HCT116 (cell line): ENCODE measurements around the gene ITK. TPM values are rescaled to one million over a fixed set of nuclear protein-coding genes. Genes with fewer than 3 reads are reported as not detected.

Source experiments
- ATAC-seq: fragments of 200-7000 bp; cut with Tn5 transposase; 2 replicates; pipeline ENCODE4 v1.9.1; 2020; ENCODE audit warnings: mild to moderate bottlenecking, moderate library complexity
- BruUV-seq: library from RNA; stranded (reverse); fragments of 400-500 nt; replicated peaks from 2 replicates; lab custom pipeline; 2021; lab: Mats Ljungman, UMichigan
- CTCF ChIA-PET: fragments of 300-600 bp; sonication (Branson Sonifier 250); formaldehyde crosslinking; loops from one replicate; lab custom pipeline; 2021; ENCODE audit warnings: antibody characterized with exemption; lab: Charles Lee
- POLR2A ChIA-PET: fragments of 300-600, 350-600 bp; sonication (Branson Sonifier 250); formaldehyde crosslinking; loops from one replicate; lab custom pipeline; 2021; ENCODE audit warnings: antibody characterized with exemption; lab: Charles Lee
- RAD21 ChIA-PET, 2 experiments: fragments of 300-600 bp; sonication (Branson Sonifier 250); formaldehyde crosslinking; loops; one replicate each; lab custom pipeline; 2023; ENCODE audit warnings: low total read pairs in 2 of 2; ENCODE audit not compliant: uncharacterized antibody in 2 of 2, unreplicated experiment in 2 of 2, low non-redundant PET in 1 of 2; lab: Charles Lee
- DNase-seq: peaks from one replicate; pipeline ENCODE4 v3.0.0-alpha.2; 2010; ENCODE audit warnings: low read depth, low spot score
- H2AFZ ChIP-seq: fragments of 200-600 bp; shearing (Covaris generic), sonication (generic); 2 replicates; pipeline ENCODE4 v1.6.1; 2017; ENCODE audit warnings: low read depth, mixed run types, mixed read lengths, antibody characterized with exemption, low read length; ENCODE audit not compliant: poor library complexity, severe bottlenecking
- H3K27ac ChIP-seq: 2 replicates; pipeline ENCODE4 v1.5.1; 2012; ENCODE audit warnings: low read depth, low read length
- H3K27me3 ChIP-seq: fragments of 200-600 bp; sonication (generic); 2 replicates; pipeline ENCODE4 v1.6.1; 2016; ENCODE audit warnings: mixed run types, low read length, mixed read lengths; ENCODE audit not compliant: insufficient read depth
- H3K36me3 ChIP-seq, 2 experiments: fragments of 200-500 bp in 1 of 2; fragments of 200-600 bp in 1 of 2; sonication (Bioruptor generic) in 1 of 2; sonication (generic) in 1 of 2; 2 replicates each; pipeline versions ENCODE4 v1.5.1 to v1.6.1; 2014 to 2016; ENCODE audit warnings: low read length in 2 of 2, inconsistent platforms in 1 of 2, mixed read lengths in 1 of 2, mixed run types in 1 of 2; ENCODE audit not compliant: insufficient read depth in 2 of 2, control insufficient read depth in 1 of 2
- H3K4me1 ChIP-seq, 2 experiments: fragments of 200-600 bp in 1 of 2; sonication (generic) in 1 of 2; 2 replicates each; pipeline versions ENCODE4 v1.5.1 to v1.6.1; 2012 to 2017; ENCODE audit warnings: low read length in 2 of 2, inconsistent platforms in 1 of 2, mild to moderate bottlenecking in 1 of 2, mixed read lengths in 1 of 2, mixed run types in 1 of 2, moderate library complexity in 1 of 2; ENCODE audit not compliant: insufficient read depth in 2 of 2, control insufficient read depth in 1 of 2
- H3K4me2 ChIP-seq: fragments of 200-600 bp; sonication (generic); 2 replicates; pipeline ENCODE4 v1.6.1; 2017; ENCODE audit warnings: mixed run types, low read length, mixed read lengths
- H3K4me3 ChIP-seq, 2 experiments: fragments of 200-600 bp in 1 of 2; sonication (generic) in 1 of 2; replicated peaks in 1 of 2; 2 replicates each; pipeline ENCODE4 v1.5.1; 2011 to 2016; ENCODE audit warnings: low read length in 2 of 2, control low read depth in 1 of 2, low read depth in 1 of 2, mild to moderate bottlenecking in 1 of 2, mixed read lengths in 1 of 2, mixed run types in 1 of 2
- H3K79me2 ChIP-seq: fragments of 200-600 bp; sonication (generic); 2 replicates; pipeline ENCODE4 v1.6.1; 2017; ENCODE audit warnings: mild to moderate bottlenecking, mixed run types, low read length, moderate library complexity, mixed read lengths; ENCODE audit not compliant: insufficient read depth
- H3K9ac ChIP-seq: fragments of 200-600 bp; sonication (generic); 2 replicates; pipeline ENCODE4 v1.6.1; 2016; ENCODE audit warnings: low read length, mixed read lengths
- H3K9me2 ChIP-seq: fragments of 200-600 bp; sonication (generic), shearing (Covaris generic); 2 replicates; pipeline ENCODE4 v1.6.1; 2017; ENCODE audit warnings: mixed run types, mild to moderate bottlenecking, moderate library complexity; ENCODE audit not compliant: insufficient read depth
- H3K9me3 ChIP-seq, 2 experiments: fragments of 200-500 bp in 1 of 2; fragments of 200-600 bp in 1 of 2; sonication (Bioruptor generic) in 1 of 2; sonication (generic) in 1 of 2; 2 replicates each; pipeline ENCODE4 v1.6.1; 2014 to 2017; ENCODE audit warnings: low read length in 2 of 2, mixed read lengths in 2 of 2, inconsistent platforms in 1 of 2, low read depth in 1 of 2, mild to moderate bottlenecking in 1 of 2, mixed run types in 1 of 2, moderate library complexity in 1 of 2; ENCODE audit not compliant: control insufficient read depth in 1 of 2, insufficient read depth in 1 of 2
- H4K20me1 ChIP-seq: fragments of 200-600 bp; sonication (generic), shearing (Covaris generic); 2 replicates; pipeline ENCODE4 v1.6.1; 2017; ENCODE audit warnings: mixed run types, mild to moderate bottlenecking, moderate library complexity; ENCODE audit not compliant: insufficient read depth
- CBX3 ChIP-seq: IDR thresholded peaks from 2 replicates; pipeline ENCODE4 v1.6.1; 2012; ENCODE audit warnings: low read depth
- CTCF ChIP-seq, 3 experiments: fragments of 200-600 bp in 1 of 3; sonication (generic) in 1 of 3; IDR thresholded peaks in 2 of 3; conservative IDR thresholded peaks in 1 of 3; 2 replicates each; pipeline ENCODE4 v1.5.1; 2012 to 2017; ENCODE audit warnings: low read depth in 2 of 3, low read length in 2 of 3, antibody characterized with exemption in 1 of 3, borderline replicate concordance in 1 of 3, control low read depth in 1 of 3, mild to moderate bottlenecking in 1 of 3, mixed read lengths in 1 of 3, mixed run types in 1 of 3, moderate library complexity in 1 of 3; ENCODE audit not compliant: insufficient read depth in 1 of 3
- EGR1 ChIP-seq: IDR thresholded peaks from 2 replicates; pipeline ENCODE4 v1.6.1; 2012; ENCODE audit warnings: low read depth
- ELF1 ChIP-seq: IDR thresholded peaks from 2 replicates; pipeline ENCODE4 v1.6.1; 2012; ENCODE audit warnings: low read depth, borderline replicate concordance
- EZH2 ChIP-seq: fragments of 200-600 bp; sonication (generic); IDR thresholded peaks from 2 replicates; pipeline ENCODE4 v1.6.1; 2017; ENCODE audit warnings: antibody characterized with exemption, mixed run types
- EZH2phosphoT487 ChIP-seq: fragments of 200-600 bp; IDR thresholded peaks from 2 replicates; pipeline ENCODE4 v1.6.1; 2018; ENCODE audit warnings: antibody characterized with exemption, borderline replicate concordance
- FOSL1 ChIP-seq: IDR thresholded peaks from 2 replicates; pipeline ENCODE4 v1.6.1; 2012; ENCODE audit warnings: low read depth
- POLR2AphosphoS5 ChIP-seq: IDR thresholded peaks from 2 replicates; pipeline ENCODE4 v1.6.1; 2011; ENCODE audit warnings: mild to moderate bottlenecking, low read depth, low read length, moderate library complexity
- RAD21 ChIP-seq: IDR thresholded peaks from 2 replicates; pipeline ENCODE4 v1.6.1; 2012; ENCODE audit warnings: low read depth, mild to moderate bottlenecking
- SIN3A ChIP-seq: IDR thresholded peaks from 2 replicates; pipeline ENCODE4 v1.6.1; 2012; ENCODE audit warnings: low read depth
- SP1 ChIP-seq: IDR thresholded peaks from 2 replicates; pipeline ENCODE4 v1.6.1; 2012; ENCODE audit warnings: low read depth
- SRF ChIP-seq: IDR thresholded peaks from 2 replicates; pipeline ENCODE4 v1.6.1; 2012; ENCODE audit warnings: low read depth
- TCF7L2 ChIP-seq: IDR thresholded peaks from 2 replicates; pipeline ENCODE4 v1.7.0; 2011; ENCODE audit warnings: borderline replicate concordance, inconsistent platforms; ENCODE audit not compliant: insufficient read depth, insufficient read length; ENCODE audit errors: extremely low read depth
- YY1 ChIP-seq: IDR thresholded peaks from 2 replicates; pipeline ENCODE4 v1.6.1; 2011; ENCODE audit warnings: low read length, low read depth, moderate library complexity, mild to moderate bottlenecking; ENCODE audit not compliant: insufficient replicate concordance; ENCODE audit errors: extremely low read depth
- ZFX ChIP-seq: fragments of 450-650 bp; IDR thresholded peaks from 2 replicates; pipeline ENCODE4 v1.6.1; 2017
- ZNF274 ChIP-seq: fragments of 200-500 bp; sonication (Bioruptor generic); IDR thresholded peaks from 2 replicates; pipeline ENCODE4 v1.6.1; 2014; ENCODE audit warnings: mild to moderate bottlenecking, low read depth, low read length, inconsistent platforms
- intact Hi-C: fragments of 100-400 bp; cut with micrococcal nuclease; formaldehyde crosslinking; loops from 2 replicates; pipeline ENCODE4 v1.10.0; 2022
- total RNA-seq: library from RNA; stranded (reverse); gene quantifications from one replicate; pipeline ENCODE4 v1.2.1, GENCODE V29; 2021; ENCODE audit not compliant: unreplicated experiment
- TF ChIP-seq, protein P1 (sequence below): IDR thresholded peaks from 2 replicates; pipeline ENCODE4 v1.6.1; 2011; ENCODE audit warnings: mild to moderate bottlenecking, low read length, moderate library complexity; ENCODE audit not compliant: insufficient replicate concordance; ENCODE audit errors: extremely low read depth
- TF ChIP-seq, protein P2 (sequence below): IDR thresholded peaks from 2 replicates; pipeline ENCODE4 v1.6.1; 2012
- TF ChIP-seq, protein P3 (sequence below): IDR thresholded peaks from 2 replicates; pipeline ENCODE4 v1.6.1; 2012; ENCODE audit warnings: low read depth
- TF ChIP-seq, protein P4 (sequence below): IDR thresholded peaks from 2 replicates; pipeline ENCODE4 v1.6.1; 2012

The ITK gene
- total RNA-seq, 1 experiment from 2014 or later = 0.37 TPM

DNA sequence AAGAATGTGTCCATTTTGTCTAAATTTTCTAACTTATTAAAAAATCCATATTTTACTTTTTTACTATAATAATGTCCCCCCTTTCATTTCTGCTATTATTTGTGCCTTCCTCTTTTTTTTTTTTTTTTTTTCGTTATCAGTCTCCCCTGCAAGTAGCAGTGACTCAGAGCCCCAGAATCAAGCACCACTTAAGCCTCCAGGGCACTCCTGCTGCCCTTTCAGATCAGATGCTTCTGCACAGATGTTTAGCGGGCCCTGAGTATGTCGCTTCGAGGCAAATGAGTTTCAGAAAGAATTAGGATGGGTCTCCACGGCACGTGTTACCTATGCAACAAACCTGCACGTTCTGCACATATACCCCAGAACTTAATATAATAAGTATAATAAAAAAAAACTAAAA is 49.7 kb upstream of the ITK start:
- TF ChIP-seq SRF (no peak), ZNF274 (no peak), RAD21 (no peak), TCF7L2 (no peak), ELF1 (no peak), FOSL1 (no peak), CBX3 (no peak), EGR1 (no peak), EZH2phosphoT487 (no peak), ZFX (no peak), CTCF (IDR thresholded peaks at IDR 0.05 in 2 of 3, conservative IDR thresholded peaks at IDR 0.05 in 1 of 3; ENCODE audit: borderline replicate concordance in 1 of 3, insufficient read depth in 1 of 3, low read depth in 2 of 3, low read length in 2 of 3) (no peak), POLR2AphosphoS5 (no peak), SP1 (no peak), SIN3A (no peak), YY1 (no peak), EZH2 (no peak)
- TF ChIP-seq, protein P1, sequence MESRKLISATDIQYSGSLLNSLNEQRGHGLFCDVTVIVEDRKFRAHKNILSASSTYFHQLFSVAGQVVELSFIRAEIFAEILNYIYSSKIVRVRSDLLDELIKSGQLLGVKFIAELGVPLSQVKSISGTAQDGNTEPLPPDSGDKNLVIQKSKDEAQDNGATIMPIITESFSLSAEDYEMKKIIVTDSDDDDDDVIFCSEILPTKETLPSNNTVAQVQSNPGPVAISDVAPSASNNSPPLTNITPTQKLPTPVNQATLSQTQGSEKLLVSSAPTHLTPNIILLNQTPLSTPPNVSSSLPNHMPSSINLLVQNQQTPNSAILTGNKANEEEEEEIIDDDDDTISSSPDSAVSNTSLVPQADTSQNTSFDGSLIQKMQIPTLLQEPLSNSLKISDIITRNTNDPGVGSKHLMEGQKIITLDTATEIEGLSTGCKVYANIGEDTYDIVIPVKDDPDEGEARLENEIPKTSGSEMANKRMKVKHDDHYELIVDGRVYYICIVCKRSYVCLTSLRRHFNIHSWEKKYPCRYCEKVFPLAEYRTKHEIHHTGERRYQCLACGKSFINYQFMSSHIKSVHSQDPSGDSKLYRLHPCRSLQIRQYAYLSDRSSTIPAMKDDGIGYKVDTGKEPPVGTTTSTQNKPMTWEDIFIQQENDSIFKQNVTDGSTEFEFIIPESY = no peak
- TF ChIP-seq, protein P2, sequence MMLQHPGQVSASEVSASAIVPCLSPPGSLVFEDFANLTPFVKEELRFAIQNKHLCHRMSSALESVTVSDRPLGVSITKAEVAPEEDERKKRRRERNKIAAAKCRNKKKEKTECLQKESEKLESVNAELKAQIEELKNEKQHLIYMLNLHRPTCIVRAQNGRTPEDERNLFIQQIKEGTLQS = no peak
- TF ChIP-seq, protein P3, sequence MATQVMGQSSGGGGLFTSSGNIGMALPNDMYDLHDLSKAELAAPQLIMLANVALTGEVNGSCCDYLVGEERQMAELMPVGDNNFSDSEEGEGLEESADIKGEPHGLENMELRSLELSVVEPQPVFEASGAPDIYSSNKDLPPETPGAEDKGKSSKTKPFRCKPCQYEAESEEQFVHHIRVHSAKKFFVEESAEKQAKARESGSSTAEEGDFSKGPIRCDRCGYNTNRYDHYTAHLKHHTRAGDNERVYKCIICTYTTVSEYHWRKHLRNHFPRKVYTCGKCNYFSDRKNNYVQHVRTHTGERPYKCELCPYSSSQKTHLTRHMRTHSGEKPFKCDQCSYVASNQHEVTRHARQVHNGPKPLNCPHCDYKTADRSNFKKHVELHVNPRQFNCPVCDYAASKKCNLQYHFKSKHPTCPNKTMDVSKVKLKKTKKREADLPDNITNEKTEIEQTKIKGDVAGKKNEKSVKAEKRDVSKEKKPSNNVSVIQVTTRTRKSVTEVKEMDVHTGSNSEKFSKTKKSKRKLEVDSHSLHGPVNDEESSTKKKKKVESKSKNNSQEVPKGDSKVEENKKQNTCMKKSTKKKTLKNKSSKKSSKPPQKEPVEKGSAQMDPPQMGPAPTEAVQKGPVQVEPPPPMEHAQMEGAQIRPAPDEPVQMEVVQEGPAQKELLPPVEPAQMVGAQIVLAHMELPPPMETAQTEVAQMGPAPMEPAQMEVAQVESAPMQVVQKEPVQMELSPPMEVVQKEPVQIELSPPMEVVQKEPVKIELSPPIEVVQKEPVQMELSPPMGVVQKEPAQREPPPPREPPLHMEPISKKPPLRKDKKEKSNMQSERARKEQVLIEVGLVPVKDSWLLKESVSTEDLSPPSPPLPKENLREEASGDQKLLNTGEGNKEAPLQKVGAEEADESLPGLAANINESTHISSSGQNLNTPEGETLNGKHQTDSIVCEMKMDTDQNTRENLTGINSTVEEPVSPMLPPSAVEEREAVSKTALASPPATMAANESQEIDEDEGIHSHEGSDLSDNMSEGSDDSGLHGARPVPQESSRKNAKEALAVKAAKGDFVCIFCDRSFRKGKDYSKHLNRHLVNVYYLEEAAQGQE = no peak
- TF ChIP-seq, protein P4, sequence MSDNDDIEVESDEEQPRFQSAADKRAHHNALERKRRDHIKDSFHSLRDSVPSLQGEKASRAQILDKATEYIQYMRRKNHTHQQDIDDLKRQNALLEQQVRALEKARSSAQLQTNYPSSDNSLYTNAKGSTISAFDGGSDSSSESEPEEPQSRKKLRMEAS = no peak
- Histone ChIP-seq H3K36me3 (no peaks in the 10 kb centered on the region), H4K20me1 (no peaks in the 10 kb centered on the region), H3K4me2 (no peak overlapping the region), H3K9ac (no peak overlapping the region), H3K4me3 (no peak overlapping the region), H3K4me1 (peaks cover 0 to 4% of the 10 kb centered on the region in 2 experiments; a peak in 1 of 4 replicates), H3K9me2 (no peaks in the 10 kb centered on the region), H2AFZ (no peak overlapping the region), H3K79me2 (no peaks in the 10 kb centered on the region), H3K9me3 (no peaks in the 10 kb centered on the region), H3K27me3 (no peaks in the 10 kb centered on the region), H3K27ac (no peak overlapping the region)
- POLR2A ChIA-PET = no interaction called here
- RAD21 ChIA-PET = no interaction called here
- ATAC-seq (no peak), DNase-seq (no peak)
- intact Hi-C loops = loop anchor here (5.0 kb wide), 1 partner anchor 294 kb away; no protein-coding TSS in a partner anchor
- no TSS peak for BruUV-seq
- CTCF ChIA-PET = interaction anchor here (1.0 to 2.6 kb wide), 6 partner anchors 11 to 1991 kb away, joined by 3 to 14 read pairs (median 7); partner anchors contain the start of gene MED7
